CD14-positive monocyte (primary cell): ENCODE measurements around the gene H1-8. TPM values are rescaled to one million over a fixed set of nuclear protein-coding genes. Genes with fewer than 3 reads are reported as not detected.

Experiments
- DNase-seq, 3 donors: peaks; one replicate each; pipeline ENCODE4 v3.0.0-alpha.2; 2011 to 2022
- H2AFZ ChIP-seq: 2 replicates; pipeline ENCODE4 v1.6.0; 2012; ENCODE audit warnings: mild to moderate bottlenecking, low read depth, low read length, inconsistent platforms; ENCODE audit not compliant: insufficient read depth, poor library complexity, severe bottlenecking
- H3K27ac ChIP-seq, 2 donors: 1 replicate in 1 of 2; 2 replicates in 1 of 2; pipeline ENCODE4 v1.5.1; 2012 to 2013; ENCODE audit warnings: low read length in 2 of 2, control low read depth in 1 of 2, inconsistent platforms in 1 of 2, low read depth in 1 of 2, mild to moderate bottlenecking in 1 of 2
- H3K27me3 ChIP-seq, 2 donors: one replicate each; pipeline versions ENCODE4 v1.6.0 to v1.6.1; 2011 to 2013; ENCODE audit warnings: low read length in 2 of 2; ENCODE audit not compliant: control insufficient read depth in 2 of 2, insufficient read depth in 2 of 2
- H3K36me3 ChIP-seq, 2 donors: replicated peaks in 1 of 2; 1 replicate in 1 of 2; 2 replicates in 1 of 2; pipeline versions ENCODE4 v1.5.1 to v1.6.1; 2012 to 2013; ENCODE audit warnings: low read length in 2 of 2, control low read depth in 1 of 2, inconsistent platforms in 1 of 2, mild to moderate bottlenecking in 1 of 2; ENCODE audit not compliant: insufficient read depth in 2 of 2, control insufficient read depth in 1 of 2
- H3K4me1 ChIP-seq, 2 donors: 1 replicate in 1 of 2; 2 replicates in 1 of 2; pipeline versions ENCODE4 v1.5.1 to v1.6.1; 2012 to 2013; ENCODE audit warnings: low read length in 2 of 2, control low read depth in 1 of 2, inconsistent platforms in 1 of 2, mild to moderate bottlenecking in 1 of 2, moderate library complexity in 1 of 2; ENCODE audit not compliant: insufficient read depth in 2 of 2, control insufficient read depth in 1 of 2
- H3K4me2 ChIP-seq: replicated peaks from 2 replicates; pipeline ENCODE3; 2012; ENCODE audit warnings: low read length, moderate library complexity, mild to moderate bottlenecking; ENCODE audit not compliant: poor library complexity, severe bottlenecking; ENCODE audit errors: extremely low read depth
- H3K4me3 ChIP-seq, 3 experiments: fragments of 200-600 bp in 1 of 3; sonication (generic) in 1 of 3; replicated peaks in 1 of 3; 1 replicate in 2 of 3; 2 replicates in 1 of 3; pipeline ENCODE4 v1.5.1; 2011 to 2013; ENCODE audit warnings: low read length in 3 of 3, mild to moderate bottlenecking in 3 of 3, control low read depth in 2 of 3, low read depth in 2 of 3, inconsistent platforms in 1 of 3, moderate library complexity in 1 of 3
- H3K79me2 ChIP-seq: 2 replicates; pipeline ENCODE4 v1.6.0; 2012; ENCODE audit warnings: mild to moderate bottlenecking, control low read depth, inconsistent platforms, low read length, moderate library complexity; ENCODE audit not compliant: insufficient read depth
- H3K9ac ChIP-seq: 2 replicates; pipeline ENCODE4 v1.6.0; 2017; ENCODE audit warnings: low read length, mild to moderate bottlenecking; ENCODE audit not compliant: insufficient read depth, poor library complexity, severe bottlenecking
- H3K9me3 ChIP-seq, 2 donors: replicated peaks in 1 of 2; 1 replicate in 1 of 2; 2 replicates in 1 of 2; pipeline versions ENCODE4 v1.5.1 to v1.6.1; 2012 to 2013; ENCODE audit warnings: low read length in 2 of 2, control low read depth in 1 of 2; ENCODE audit not compliant: control insufficient read depth in 1 of 2, insufficient read depth in 1 of 2
- H4K20me1 ChIP-seq: 2 replicates; pipeline ENCODE4 v1.6.0; 2012; ENCODE audit warnings: mild to moderate bottlenecking, low read length, control low read depth, moderate library complexity; ENCODE audit not compliant: insufficient read depth
- H3K27ac Mint-ChIP-seq, 7 donors: one replicate each; pipeline ENCODE4 v1.8.0; 2020; ENCODE audit warnings: mild to moderate bottlenecking in 7 of 7, mixed read lengths in 7 of 7, moderate library complexity in 6 of 7, inconsistent platforms in 2 of 7
- H3K27me3 Mint-ChIP-seq, 3 donors: one replicate each; pipeline ENCODE4 v1.8.0; 2021 to 2022; ENCODE audit warnings: low read depth in 3 of 3, mild to moderate bottlenecking in 3 of 3, mixed read lengths in 3 of 3, moderate library complexity in 3 of 3, inconsistent platforms in 1 of 3
- H3K36me3 Mint-ChIP-seq, 2 donors: one replicate each; pipeline ENCODE4 v1.8.0; 2020; ENCODE audit warnings: mixed read lengths in 2 of 2, inconsistent platforms in 1 of 2, mild to moderate bottlenecking in 1 of 2
- H3K4me1 Mint-ChIP-seq: one replicate; pipeline ENCODE4 v1.8.0; 2020; ENCODE audit warnings: mild to moderate bottlenecking, mixed read lengths
- H3K4me3 Mint-ChIP-seq, 2 donors: one replicate each; pipeline ENCODE4 v1.8.0; 2020; ENCODE audit warnings: mild to moderate bottlenecking in 2 of 2, mixed read lengths in 2 of 2, moderate library complexity in 1 of 2
- H3K9me3 Mint-ChIP-seq, 7 donors: one replicate each; pipeline ENCODE4 v1.8.0; 2020 to 2022; ENCODE audit warnings: mixed read lengths in 7 of 7, mild to moderate bottlenecking in 6 of 7, moderate library complexity in 6 of 7, inconsistent platforms in 2 of 7
- CTCF ChIP-seq: fragments of 200-600 bp; IDR thresholded peaks from one replicate; pipeline ENCODE4 v1.8.0; 2022; ENCODE audit warnings: antibody characterized with exemption, mild to moderate bottlenecking
- WGBS: methylation state at CpG from one replicate; pipeline ENCODE4 v1.1.5; 2013; ENCODE audit warnings: missing lambda C conversion rate; ENCODE audit not compliant: insufficient coverage; 5-methylcytosine and 5-hydroxymethylcytosine counted together
- intact Hi-C, 2 donors: fragments of 100-400 bp; cut with micrococcal nuclease; formaldehyde crosslinking; loops; one replicate each; pipeline versions ENCODE4 v1.15.0 to v1.15.1; 2023
- polyA plus RNA-seq, 3 donors: library from polyadenylated mRNA; depleted of rRNA in 1 of 3; unstranded in 2 of 3; stranded (reverse) in 1 of 3; fragments of 300-500 nt in 2 of 3; fragments of >200 nt in 1 of 3; fragmentation: Illumina TruSeq in 2 of 3; gene quantifications; 1 replicate in 2 of 3; 2 replicates in 1 of 3; pipeline ENCODE4 v1.2.3, GENCODE V29; 2012 to 2021

Gene H1-8
- polyA plus RNA-seq, 3 donors, result not detected

DNA sequence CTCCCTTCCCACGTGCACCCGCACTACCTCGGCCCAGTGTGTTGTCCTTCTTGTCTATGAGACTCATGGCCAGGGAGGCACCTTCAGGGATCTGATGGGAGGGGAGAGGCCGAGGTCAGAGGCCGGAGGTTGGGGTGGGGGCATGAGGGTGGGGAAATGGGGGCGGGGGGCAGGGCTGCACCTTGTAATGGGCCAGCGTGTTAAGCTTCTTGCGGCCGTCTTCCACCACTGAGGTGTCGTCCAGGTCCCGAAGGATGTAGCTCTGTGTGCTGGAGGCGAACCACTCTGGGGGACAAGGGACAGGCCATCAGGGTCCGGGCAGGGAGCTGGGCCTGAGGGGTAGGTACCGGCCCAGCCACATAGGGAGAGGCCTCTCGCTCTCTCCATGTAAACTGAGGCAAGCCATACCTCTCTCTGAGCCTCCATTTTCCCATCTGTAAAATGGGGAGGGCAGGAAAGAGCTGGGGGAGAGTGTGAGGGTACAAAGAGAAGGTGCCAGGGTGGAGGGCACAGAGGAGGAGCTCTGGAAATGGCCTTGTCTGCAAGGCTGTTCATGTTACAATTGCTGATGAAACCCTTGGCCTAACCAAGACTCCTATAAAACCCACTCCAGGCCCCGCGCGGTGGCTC is 18.8 kb downstream of the H1-8 start:
- Mint-ChIP-seq H3K27ac (no peak overlapping the region), H3K4me1 (peaks cover 3% of the 10 kb centered on the region)

GRCh38 chr3:129562803-129563202 is 19.8 kb downstream of the H1-8 start:
- Mint-ChIP-seq H3K9me3 (no peaks in the 10 kb centered on the region), H3K27me3 (peaks cover 0 to 2% (median 0%) of the 10 kb centered on the region in 3 donors), H3K4me1 (peaks cover 3% of the 10 kb centered on the region), H3K4me3 (no peak overlapping the region), H3K36me3 (peaks cover 71 to 85% of the 10 kb centered on the region in 2 donors), H3K27ac (peak overlapping the region in 1 of 7 donors; percentile 33)
- H2AFZ ChIP-seq, result no peak overlapping the region
- no peaks in the 10 kb centered on the region for H3K9me3 ChIP-seq
- no peak overlapping the region for H3K27ac ChIP-seq
- H3K27me3 ChIP-seq, result no peaks in the 10 kb centered on the region
- no peaks in the 10 kb centered on the region for H3K79me2 ChIP-seq
- H3K4me2 ChIP-seq, result no peak overlapping the region
- H4K20me1 ChIP-seq, result no peaks in the 10 kb centered on the region
- intact Hi-C loops, result no loop called here
- no peak overlapping the region for H3K9ac ChIP-seq
- no peak for DNase-seq
- H3K4me1 ChIP-seq, result no peaks in the 10 kb centered on the region
- peaks cover 98 to 99% of the 10 kb centered on the region in 2 donors for H3K36me3 ChIP-seq
- WGBS, result 95% methylated on average over 19 of the region's 19 CpGs
- no peak for TF ChIP-seq CTCF
- H3K4me3 ChIP-seq, result no peak overlapping the region

More for the DNA sequence above, 18.8 kb downstream of the H1-8 start:
- Histone ChIP-seq H3K4me1 (no peaks in the 10 kb centered on the region), H3K27me3 (no peaks in the 10 kb centered on the region), H3K27ac (no peak overlapping the region), H3K9ac (no peak overlapping the region), H4K20me1 (no peaks in the 10 kb centered on the region), H3K79me2 (no peaks in the 10 kb centered on the region), H3K4me2 (no peak overlapping the region), H2AFZ (no peak overlapping the region), H3K9me3 (no peaks in the 10 kb centered on the region), H3K4me3 (no peak overlapping the region), H3K36me3 (peaks cover 97 to 99% of the 10 kb centered on the region in 2 donors)
- Mint-ChIP-seq H3K27me3 (peaks cover 0 to 2% (median 0%) of the 10 kb centered on the region in 3 donors), H3K9me3 (no peaks in the 10 kb centered on the region), H3K36me3 (peaks cover 77 to 85% of the 10 kb centered on the region in 2 donors), H3K4me3 (no peak overlapping the region)
- TF ChIP-seq CTCF, result no peak
- no peak for DNase-seq
- intact Hi-C loops, result no loop called here
- 92% methylated on average over 9 of the region's 18 CpGs for WGBS
